ENCODE results near the gene MRPL2. TPM values are rescaled to one million over a fixed set of nuclear protein-coding genes. Genes with fewer than 3 reads are reported as not detected.
A peak's percentile ranks its signal among the peaks of the same experiment; 100 is the strongest.

Gene MRPL2
- polyA plus RNA-seq, 3 donors: 23.9 to 26.9 (median 26.3) TPM

DNA sequence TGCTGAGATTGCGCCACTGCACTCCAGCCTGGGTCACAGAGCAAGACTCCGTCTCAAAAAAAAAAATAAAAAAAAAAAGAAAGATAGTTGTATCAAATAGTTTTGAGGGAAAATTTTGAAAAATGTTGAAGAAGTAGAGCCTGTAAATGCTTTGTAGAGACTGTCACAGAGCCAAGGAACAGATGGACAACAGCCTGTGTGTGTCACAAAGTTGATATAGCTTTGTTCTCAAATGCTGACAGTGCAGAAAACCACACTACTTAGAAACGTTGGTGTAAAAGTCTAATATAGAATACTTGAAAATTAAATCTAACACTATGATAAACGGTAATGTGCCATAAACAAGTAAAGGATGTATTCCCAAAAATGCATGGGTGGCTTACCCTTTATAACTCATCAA, 42.3 kb upstream of the MRPL2 start:
- peaks cover 8% of the 10 kb centered on the region for H3K4me1 Mint-ChIP-seq
- WGBS (ENCODE audit: insufficient coverage): 85% methylated on average over 2 of the region's 4 CpGs
- peaks cover under 1 to 3% (median 1%) of the 10 kb centered on the region in 3 donors for H3K27me3 Mint-ChIP-seq (ENCODE audit: low read depth in 3 of 3)
- no peak overlapping the region for H3K4me2 ChIP-seq (replicated peaks; ENCODE audit: extremely low read depth, low read length, poor library complexity, severe bottlenecking)
- intact Hi-C loops (cut with micrococcal nuclease): no loop called here
- H2AFZ ChIP-seq (ENCODE audit: insufficient read depth, low read depth, low read length, poor library complexity, severe bottlenecking): no peak overlapping the region
- H3K4me1 ChIP-seq (ENCODE audit: control insufficient read depth in 1 of 2, insufficient read depth in 2 of 2, low read length in 2 of 2): peaks cover 0 to 11% of the 10 kb centered on the region in 2 donors
- no peak overlapping the region for H3K4me3 Mint-ChIP-seq
- H3K36me3 Mint-ChIP-seq: no peaks in the 10 kb centered on the region
- H3K9me3 ChIP-seq (replicated peaks in 1 of 2; ENCODE audit: control insufficient read depth in 1 of 2, insufficient read depth in 1 of 2, low read length in 2 of 2): no peaks in the 10 kb centered on the region
- no peaks in the 10 kb centered on the region for H3K36me3 ChIP-seq (replicated peaks in 1 of 2; ENCODE audit: control insufficient read depth in 1 of 2, insufficient read depth in 2 of 2, low read length in 2 of 2)
- H3K9me3 Mint-ChIP-seq: no peaks in the 10 kb centered on the region
- no peak overlapping the region for H3K9ac ChIP-seq (ENCODE audit: insufficient read depth, low read length, poor library complexity, severe bottlenecking)
- DNase-seq: no peak
- H3K79me2 ChIP-seq (ENCODE audit: insufficient read depth, low read length): no peaks in the 10 kb centered on the region
- no peak overlapping the region for H3K27ac Mint-ChIP-seq
- no peak overlapping the region for H3K27ac ChIP-seq (ENCODE audit: low read depth in 1 of 2, low read length in 2 of 2)
- no peaks in the 10 kb centered on the region for H4K20me1 ChIP-seq (ENCODE audit: insufficient read depth, low read length)
- TF ChIP-seq, protein P1, sequence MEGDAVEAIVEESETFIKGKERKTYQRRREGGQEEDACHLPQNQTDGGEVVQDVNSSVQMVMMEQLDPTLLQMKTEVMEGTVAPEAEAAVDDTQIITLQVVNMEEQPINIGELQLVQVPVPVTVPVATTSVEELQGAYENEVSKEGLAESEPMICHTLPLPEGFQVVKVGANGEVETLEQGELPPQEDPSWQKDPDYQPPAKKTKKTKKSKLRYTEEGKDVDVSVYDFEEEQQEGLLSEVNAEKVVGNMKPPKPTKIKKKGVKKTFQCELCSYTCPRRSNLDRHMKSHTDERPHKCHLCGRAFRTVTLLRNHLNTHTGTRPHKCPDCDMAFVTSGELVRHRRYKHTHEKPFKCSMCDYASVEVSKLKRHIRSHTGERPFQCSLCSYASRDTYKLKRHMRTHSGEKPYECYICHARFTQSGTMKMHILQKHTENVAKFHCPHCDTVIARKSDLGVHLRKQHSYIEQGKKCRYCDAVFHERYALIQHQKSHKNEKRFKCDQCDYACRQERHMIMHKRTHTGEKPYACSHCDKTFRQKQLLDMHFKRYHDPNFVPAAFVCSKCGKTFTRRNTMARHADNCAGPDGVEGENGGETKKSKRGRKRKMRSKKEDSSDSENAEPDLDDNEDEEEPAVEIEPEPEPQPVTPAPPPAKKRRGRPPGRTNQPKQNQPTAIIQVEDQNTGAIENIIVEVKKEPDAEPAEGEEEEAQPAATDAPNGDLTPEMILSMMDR (IDR thresholded peaks at IDR 0.05): no peak
- H3K27me3 ChIP-seq (ENCODE audit: control insufficient read depth in 2 of 2, insufficient read depth in 2 of 2, low read length in 2 of 2): no peaks in the 10 kb centered on the region
- no peak overlapping the region for H3K4me3 ChIP-seq (replicated peaks in 1 of 3; ENCODE audit: low read depth in 2 of 3, low read length in 3 of 3)

- no peak for DNase-seq
- 94% methylated on average over 3 of the region's 4 CpGs for WGBS (ENCODE audit: insufficient coverage)
- intact Hi-C loops (cut with micrococcal nuclease): no loop called here
- Histone ChIP-seq H3K36me3 (replicated peaks in 1 of 2; ENCODE audit: control insufficient read depth in 1 of 2, insufficient read depth in 2 of 2, low read length in 2 of 2) (no peaks in the 10 kb centered on the region), H3K9ac (ENCODE audit: insufficient read depth, low read length, poor library complexity, severe bottlenecking) (no peak overlapping the region), H3K27me3 (ENCODE audit: control insufficient read depth in 2 of 2, insufficient read depth in 2 of 2, low read length in 2 of 2) (no peaks in the 10 kb centered on the region), H2AFZ (ENCODE audit: insufficient read depth, low read depth, low read length, poor library complexity, severe bottlenecking) (peak overlapping the region; percentile 81), H3K9me3 (replicated peaks in 1 of 2; ENCODE audit: control insufficient read depth in 1 of 2, insufficient read depth in 1 of 2, low read length in 2 of 2) (no peaks in the 10 kb centered on the region), H3K4me2 (replicated peaks; ENCODE audit: extremely low read depth, low read length, poor library complexity, severe bottlenecking) (no peak overlapping the region), H3K4me1 (ENCODE audit: control insufficient read depth in 1 of 2, insufficient read depth in 2 of 2, low read length in 2 of 2) (peaks cover 0 to 24% of the 10 kb centered on the region in 2 donors), H4K20me1 (ENCODE audit: insufficient read depth, low read length) (no peaks in the 10 kb centered on the region), H3K27ac (ENCODE audit: low read depth in 1 of 2, low read length in 2 of 2) (no peak overlapping the region), H3K79me2 (ENCODE audit: insufficient read depth, low read length) (no peaks in the 10 kb centered on the region), H3K4me3 (replicated peaks in 1 of 3; ENCODE audit: low read depth in 2 of 3, low read length in 3 of 3) (no peak overlapping the region)
- Mint-ChIP-seq H3K27ac (no peak overlapping the region), H3K27me3 (ENCODE audit: low read depth in 3 of 3) (peaks cover 0 to 3% (median 3%) of the 10 kb centered on the region in 3 donors), H3K4me3 (no peak overlapping the region), H3K36me3 (no peaks in the 10 kb centered on the region), H3K9me3 (no peaks in the 10 kb centered on the region), H3K4me1 (peaks cover 31% of the 10 kb centered on the region)
- TF ChIP-seq, protein P1 (IDR thresholded peaks at IDR 0.05): no peak
Measured at GRCh38 chr6:43097502-43097901, 38.3 kb upstream of the MRPL2 start.

Measured in CD14-positive monocyte (primary cell).